Prostate gland (tissue), 2 donors: ENCODE results near the gene ACOX1. TPM values are rescaled to one million over a fixed set of nuclear protein-coding genes. Genes with fewer than 3 reads are reported as not detected.

Experiments
- DNase-seq: peaks from one replicate; pipeline ENCODE4 v3.0.0-alpha.2; 2019; ENCODE audit warnings: low spot score
- H3K27ac ChIP-seq, 2 donors: fragments of 200-600 bp; sonication (generic); 2 replicates each; pipeline ENCODE4 v1.5.1; 2017 to 2019
- H3K27me3 ChIP-seq: fragments of 200-600 bp; sonication (generic); replicated peaks from 2 replicates; pipeline ENCODE4 v1.5.1; 2019; ENCODE audit not compliant: insufficient read depth
- H3K36me3 ChIP-seq, 2 donors: fragments of 200-600 bp; sonication (generic); 1 replicate in 1 of 2; 2 replicates in 1 of 2; pipeline versions ENCODE4 v1.5.1 to v1.8.1; 2017 to 2019
- H3K4me1 ChIP-seq: fragments of 200-600 bp; sonication (generic); replicated peaks from 2 replicates; pipeline ENCODE4 v1.5.1; 2019
- H3K4me3 ChIP-seq, 2 donors: fragments of 200-600 bp; sonication (generic); 2 replicates each; pipeline ENCODE4 v1.5.1; 2017 to 2019
- H3K9me3 ChIP-seq: fragments of 200-600 bp; sonication (generic); 2 replicates; pipeline ENCODE4 v1.5.1; 2017
- POLR2A ChIP-seq: fragments of 450-650 bp; IDR thresholded peaks from one replicate; pipeline ENCODE4 v1.6.1; 2016; ENCODE audit warnings: antibody characterized with exemption, mild to moderate bottlenecking
- POLR2AphosphoS5 ChIP-seq: sonication (generic); formaldehyde crosslinking; IDR thresholded peaks from one replicate; pipeline ENCODE4 v1.6.1; 2017; ENCODE audit warnings: antibody characterized with exemption
- WGBS: methylation state at CpG from one replicate; pipeline ENCODE4 v1.1.5; 2018; 5-methylcytosine and 5-hydroxymethylcytosine counted together
- intact Hi-C: fragments of 100-400 bp; cut with DNase I; formaldehyde crosslinking; loops from one replicate; pipeline ENCODE4 v1.14.2; 2022
- total RNA-seq, 2 donors: library from RNA; depleted of rRNA; stranded (reverse); fragments of >200 nt; gene quantifications; one replicate each; pipeline ENCODE4 v1.1.0, GENCODE V29; 2016
- TF ChIP-seq, protein P1 (sequence below), 4 experiments: fragments of 200-600 bp in 2 of 4; fragments of 450-650 bp in 2 of 4; sonication (generic) in 2 of 4; IDR thresholded peaks; 1 replicate in 3 of 4; 2 replicates in 1 of 4; pipeline ENCODE4 v1.5.1; 2016 to 2019; ENCODE audit warnings: antibody characterized with exemption in 4 of 4, mild to moderate bottlenecking in 2 of 4, moderate library complexity in 2 of 4

ACOX1 gene
- total RNA-seq, 2 donors from 2014 or later, result 75.5 to 79.0 TPM

DNA sequence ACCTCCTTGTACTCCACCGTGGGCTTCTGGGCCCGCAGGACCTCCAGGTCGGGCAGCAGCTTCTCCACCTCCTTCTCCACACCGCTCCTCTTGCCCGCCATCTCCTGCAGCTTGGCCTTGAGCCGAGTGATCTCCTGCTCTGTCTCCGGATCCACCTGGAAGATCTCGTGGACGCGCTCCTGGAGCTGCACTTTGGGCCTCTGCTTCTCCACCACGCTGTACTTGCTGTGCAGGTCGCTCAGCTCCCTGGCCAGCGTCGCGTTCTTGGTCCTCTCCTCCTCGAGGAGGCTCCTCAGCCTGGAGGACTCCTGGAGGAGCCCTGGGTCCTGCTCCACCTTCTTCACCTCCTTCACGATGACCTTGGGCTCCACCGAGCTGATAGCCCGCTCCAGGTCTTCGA, 30.5 kb upstream of the ACOX1 start:
- intact Hi-C loops, result no loop called here
- H3K27me3 ChIP-seq, result no peaks in the 10 kb centered on the region
- DNase-seq, result no peak

DNA sequence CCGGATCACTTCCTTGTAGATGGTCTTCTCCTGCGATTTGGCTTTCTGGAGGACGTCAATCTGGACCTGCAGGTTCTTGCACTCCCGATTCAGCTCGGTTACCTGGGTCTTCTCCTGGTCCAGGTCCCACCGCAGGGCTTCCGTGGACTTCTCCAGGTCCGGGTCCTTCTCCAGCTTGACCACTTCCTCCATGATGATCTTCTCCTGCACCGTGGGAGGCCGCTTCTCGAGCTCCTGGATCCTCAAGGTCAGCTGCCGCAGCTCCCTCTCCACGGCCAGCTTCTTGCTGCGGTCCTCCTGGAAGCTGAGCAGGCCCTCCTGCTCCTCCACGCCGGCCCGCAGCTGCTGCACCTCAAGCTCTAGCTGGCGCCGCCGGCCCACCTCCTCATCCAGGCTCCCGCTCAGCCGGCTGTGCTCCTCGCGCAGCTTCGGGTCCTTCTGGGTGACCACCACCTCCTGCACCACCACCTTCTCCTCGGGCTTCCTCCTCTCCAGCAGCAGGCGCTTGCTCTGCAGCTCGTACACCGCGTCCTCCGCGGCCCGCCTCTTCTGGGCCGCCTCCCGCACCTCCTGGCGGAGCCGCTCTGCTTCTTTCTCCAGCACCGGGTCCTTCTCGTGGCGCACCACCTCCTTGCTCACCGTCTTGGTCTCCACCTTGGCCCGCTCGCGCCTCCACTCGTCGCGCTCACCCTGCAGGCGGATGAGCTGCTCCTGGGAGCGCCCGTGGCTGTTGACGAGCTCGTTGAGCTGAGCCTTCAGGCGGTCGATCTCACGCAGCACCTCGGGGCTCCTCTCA, 29.9 kb upstream of the ACOX1 start:
- Histone ChIP-seq H3K4me3 (no peak overlapping the region), H3K27ac (no peak overlapping the region), H3K9me3 (no peaks in the 10 kb centered on the region), H3K36me3 (no peaks in the 10 kb centered on the region), H3K4me1 (no peaks in the 10 kb centered on the region), H3K27me3 (no peaks in the 10 kb centered on the region)
- intact Hi-C loops, result no loop called here
- DNase-seq, result no peak
- WGBS, result 93% methylated on average over 56 of the region's 56 CpGs
- TF ChIP-seq POLR2A, result no peak
- TF ChIP-seq POLR2AphosphoS5, result no peak
- TF ChIP-seq, protein P1, sequence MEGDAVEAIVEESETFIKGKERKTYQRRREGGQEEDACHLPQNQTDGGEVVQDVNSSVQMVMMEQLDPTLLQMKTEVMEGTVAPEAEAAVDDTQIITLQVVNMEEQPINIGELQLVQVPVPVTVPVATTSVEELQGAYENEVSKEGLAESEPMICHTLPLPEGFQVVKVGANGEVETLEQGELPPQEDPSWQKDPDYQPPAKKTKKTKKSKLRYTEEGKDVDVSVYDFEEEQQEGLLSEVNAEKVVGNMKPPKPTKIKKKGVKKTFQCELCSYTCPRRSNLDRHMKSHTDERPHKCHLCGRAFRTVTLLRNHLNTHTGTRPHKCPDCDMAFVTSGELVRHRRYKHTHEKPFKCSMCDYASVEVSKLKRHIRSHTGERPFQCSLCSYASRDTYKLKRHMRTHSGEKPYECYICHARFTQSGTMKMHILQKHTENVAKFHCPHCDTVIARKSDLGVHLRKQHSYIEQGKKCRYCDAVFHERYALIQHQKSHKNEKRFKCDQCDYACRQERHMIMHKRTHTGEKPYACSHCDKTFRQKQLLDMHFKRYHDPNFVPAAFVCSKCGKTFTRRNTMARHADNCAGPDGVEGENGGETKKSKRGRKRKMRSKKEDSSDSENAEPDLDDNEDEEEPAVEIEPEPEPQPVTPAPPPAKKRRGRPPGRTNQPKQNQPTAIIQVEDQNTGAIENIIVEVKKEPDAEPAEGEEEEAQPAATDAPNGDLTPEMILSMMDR (IDR thresholded peaks at IDR 0.05), result no peak

More for the DNA sequence above, 30.5 kb upstream of the ACOX1 start:
- WGBS, result 95% methylated on average over 20 of the region's 20 CpGs
- TF ChIP-seq POLR2AphosphoS5 (no peak), POLR2A (no peak)
- TF ChIP-seq, protein P1 (IDR thresholded peaks at IDR 0.05), result no peak
- Histone ChIP-seq H3K36me3 (no peaks in the 10 kb centered on the region), H3K27ac (no peak overlapping the region), H3K9me3 (no peaks in the 10 kb centered on the region), H3K4me3 (no peak overlapping the region), H3K4me1 (no peaks in the 10 kb centered on the region)

DNA sequence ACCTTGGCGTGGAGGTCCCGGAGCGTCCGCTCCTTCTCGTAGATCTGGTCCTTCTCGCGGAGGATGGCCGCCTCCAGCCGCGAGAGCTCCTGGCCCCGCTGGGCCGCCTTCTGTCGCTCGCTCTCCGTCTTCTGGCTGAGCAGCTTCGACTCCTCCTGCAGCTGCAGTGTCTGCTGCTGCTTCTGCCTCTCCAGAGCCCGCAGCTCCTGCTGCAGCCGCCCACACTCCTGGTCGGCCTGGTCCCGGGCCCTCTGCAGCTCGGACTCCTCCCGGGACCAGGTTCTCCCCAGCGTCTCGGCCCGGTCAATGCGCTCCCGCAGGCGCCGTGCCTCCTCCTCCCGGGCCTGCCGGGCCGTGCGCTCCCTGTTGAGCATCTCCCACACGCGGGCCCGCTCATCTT, 29.2 kb upstream of the ACOX1 start:
- H3K27me3 ChIP-seq, result no peaks in the 10 kb centered on the region
- WGBS, result 96% methylated on average over 36 of the region's 36 CpGs
- H3K4me1 ChIP-seq, result peaks cover under 1% of the 10 kb centered on the region
- H3K9me3 ChIP-seq, result no peaks in the 10 kb centered on the region
- intact Hi-C loops, result no loop called here
- no peaks in the 10 kb centered on the region for H3K36me3 ChIP-seq
- TF ChIP-seq, protein P1 (IDR thresholded peaks at IDR 0.05), result no peak
- TF ChIP-seq POLR2A (no peak), POLR2AphosphoS5 (no peak)
- no peak overlapping the region for H3K27ac ChIP-seq
- no peak overlapping the region for H3K4me3 ChIP-seq
- DNase-seq, result no peak

DNA sequence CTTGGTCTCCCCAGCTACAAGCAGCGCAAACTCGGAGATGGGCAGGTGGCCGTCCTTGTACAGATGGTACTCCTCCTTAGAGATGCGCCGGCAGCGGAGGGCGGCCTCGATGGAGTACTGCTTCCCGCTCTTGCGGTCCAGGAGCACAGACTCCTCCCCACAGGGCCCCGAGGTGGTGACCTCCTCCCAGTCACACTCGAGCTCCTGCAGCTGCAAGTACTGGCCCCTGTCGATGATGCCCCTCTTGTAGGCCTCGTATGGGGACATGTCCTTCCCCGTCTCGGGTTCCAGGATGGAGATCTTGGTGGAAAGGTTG, 28.8 kb upstream of the ACOX1 start:
- no peak for DNase-seq
- intact Hi-C loops, result no loop called here
- Histone ChIP-seq H3K9me3 (no peaks in the 10 kb centered on the region), H3K27me3 (no peaks in the 10 kb centered on the region), H3K4me1 (peaks cover 5% of the 10 kb centered on the region), H3K36me3 (no peaks in the 10 kb centered on the region), H3K27ac (no peak overlapping the region), H3K4me3 (no peak overlapping the region)
- TF ChIP-seq, protein P1 (IDR thresholded peaks at IDR 0.05), result no peak
- no peak for TF ChIP-seq POLR2A
- WGBS, result 78% methylated on average over 16 of the region's 16 CpGs
